Hepatocyte (in vitro differentiated cells): ENCODE data around the gene SH3GL2.

ENCODE experiments used
- EZH2 ChIP-seq: fragments of 200-600 bp; sonication (generic); IDR thresholded peaks from 2 replicates; pipeline ENCODE4 v1.6.1; 2016; ENCODE audit warnings: antibody characterized with exemption, mild to moderate bottlenecking, borderline replicate concordance
- TF ChIP-seq, protein P1 (sequence below): fragments of 200-600 bp; sonication (generic); IDR thresholded peaks from 2 replicates; pipeline ENCODE4 v1.5.1; 2016; ENCODE audit warnings: antibody characterized with exemption, mild to moderate bottlenecking; ENCODE audit not compliant: poor library complexity

DNA sequence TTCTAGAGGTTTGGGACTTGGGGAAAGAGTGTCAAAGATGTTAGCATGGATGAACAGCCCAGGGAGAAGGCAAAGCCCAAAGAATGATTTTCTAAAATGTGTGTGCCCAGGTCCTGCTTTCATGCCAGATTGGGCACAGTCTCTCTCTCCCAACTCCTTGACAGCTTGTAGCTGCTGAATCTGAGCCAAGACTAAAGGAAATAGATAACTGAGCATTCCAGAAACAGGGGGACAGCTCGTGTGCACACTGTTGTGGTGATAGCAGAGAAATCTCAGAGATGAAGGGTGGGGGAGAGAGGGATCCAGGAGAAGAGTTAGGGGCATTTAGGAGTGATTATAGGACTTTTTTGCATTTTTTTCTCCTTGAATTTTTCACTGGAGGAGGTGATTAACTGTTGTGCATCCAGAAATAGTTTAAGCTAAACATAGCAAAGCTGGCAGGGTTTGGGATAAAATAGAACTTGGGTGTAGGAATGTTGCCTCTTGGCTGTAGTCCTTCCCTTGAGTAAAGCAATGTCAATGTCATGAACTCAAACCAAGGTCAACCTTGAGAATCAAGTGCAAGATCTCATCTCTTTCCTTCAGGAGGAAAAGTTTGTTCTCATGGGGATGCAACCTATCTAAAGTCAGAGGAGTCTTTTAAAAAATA is 245.9 kb downstream of the SH3GL2 start:
- TF ChIP-seq, protein P1, sequence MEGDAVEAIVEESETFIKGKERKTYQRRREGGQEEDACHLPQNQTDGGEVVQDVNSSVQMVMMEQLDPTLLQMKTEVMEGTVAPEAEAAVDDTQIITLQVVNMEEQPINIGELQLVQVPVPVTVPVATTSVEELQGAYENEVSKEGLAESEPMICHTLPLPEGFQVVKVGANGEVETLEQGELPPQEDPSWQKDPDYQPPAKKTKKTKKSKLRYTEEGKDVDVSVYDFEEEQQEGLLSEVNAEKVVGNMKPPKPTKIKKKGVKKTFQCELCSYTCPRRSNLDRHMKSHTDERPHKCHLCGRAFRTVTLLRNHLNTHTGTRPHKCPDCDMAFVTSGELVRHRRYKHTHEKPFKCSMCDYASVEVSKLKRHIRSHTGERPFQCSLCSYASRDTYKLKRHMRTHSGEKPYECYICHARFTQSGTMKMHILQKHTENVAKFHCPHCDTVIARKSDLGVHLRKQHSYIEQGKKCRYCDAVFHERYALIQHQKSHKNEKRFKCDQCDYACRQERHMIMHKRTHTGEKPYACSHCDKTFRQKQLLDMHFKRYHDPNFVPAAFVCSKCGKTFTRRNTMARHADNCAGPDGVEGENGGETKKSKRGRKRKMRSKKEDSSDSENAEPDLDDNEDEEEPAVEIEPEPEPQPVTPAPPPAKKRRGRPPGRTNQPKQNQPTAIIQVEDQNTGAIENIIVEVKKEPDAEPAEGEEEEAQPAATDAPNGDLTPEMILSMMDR: no peak
- TF ChIP-seq EZH2: no peak
